A549 (cell line): ENCODE data around the gene CPED1. TPM values are rescaled to one million over a fixed set of nuclear protein-coding genes. Genes with fewer than 3 reads are reported as not detected.

Experiments
- ATAC-seq, 2 experiments: fragments of 200-7000 bp in 1 of 2; fragments of >200 bp in 1 of 2; cut with Nextera tagmentation in 1 of 2; cut with Tn5 transposase in 1 of 2; 3 replicates each; pipeline versions ENCODE4 v1.8.0 to v1.9.1; 2018 to 2020; ENCODE audit warnings: mild to moderate bottlenecking in 1 of 2, moderate library complexity in 1 of 2
- CTCF ChIA-PET: fragments of 300-600 bp; sonication (Branson Sonifier 250); formaldehyde crosslinking; extraction: SDS; loops from one replicate; lab custom pipeline; 2021; ENCODE audit warnings: antibody characterized with exemption, inconsistent platforms; lab: Yijun Ruan, JAX
- POLR2A ChIA-PET: fragments of 350-600 bp; formaldehyde crosslinking; extraction: SDS; loops from one replicate; lab custom pipeline; 2021; ENCODE audit warnings: antibody characterized with exemption, inconsistent platforms; lab: Yijun Ruan, JAX
- DNase-seq, 2 experiments: peaks; one replicate each; pipeline versions ENCODE4 v3.0.0 to v3.0.0-alpha.2; 2011 to 2016; ENCODE audit warnings: low read depth in 1 of 2, low spot score in 1 of 2
- FAIRE-seq: peaks from 2 replicates; lab custom pipeline; 2011; peaks lifted over from hg19 to GRCh38; lab: Jason Lieb, UNC
- H3K27ac ChIP-seq, 2 experiments: fragments of >200 bp; sonication (Bioruptor Twin); formaldehyde crosslinking; 3 replicates each; pipeline ENCODE4 v1.5.1; 2016 to 2017
- H3K4me1 ChIP-seq: fragments of >200 bp; sonication (Bioruptor Twin); formaldehyde crosslinking; 3 replicates; pipeline ENCODE4 v1.6.1; 2016
- H3K4me2 ChIP-seq: fragments of >200 bp; sonication (Bioruptor Twin); formaldehyde crosslinking; 3 replicates; pipeline ENCODE4 v1.6.1; 2016
- H3K4me3 ChIP-seq: fragments of >200 bp; sonication (Bioruptor Twin); formaldehyde crosslinking; 3 replicates; pipeline ENCODE4 v1.5.1; 2016
- H3K9me3 ChIP-seq: fragments of >200 bp; sonication (Bioruptor Twin); formaldehyde crosslinking; 3 replicates; pipeline ENCODE4 v1.6.1; 2016
- ATOH8 ChIP-seq: fragments of 250-450 bp; sonication (Bioruptor Pico); IDR thresholded peaks from 2 replicates; pipeline ENCODE4 v1.5.0; 2020; ENCODE audit warnings: low read depth, mild to moderate bottlenecking, moderate library complexity
- BHLHE40 ChIP-seq: IDR thresholded peaks from 2 replicates; pipeline ENCODE4 v1.6.1; 2012; ENCODE audit warnings: low read depth, low read length, inconsistent platforms
- CEBPB ChIP-seq, 2 experiments: fragments of >200 bp in 1 of 2; sonication (Bioruptor Twin) in 1 of 2; formaldehyde crosslinking in 1 of 2; IDR thresholded peaks; 2 replicates each; pipeline ENCODE4 v1.6.1; 2012 to 2016
- EHF ChIP-seq: fragments of 250-450 bp; sonication (Bioruptor Pico); IDR thresholded peaks from 2 replicates; pipeline ENCODE4 v1.5.0; 2020; ENCODE audit warnings: mild to moderate bottlenecking
- EHMT2 ChIP-seq: fragments of 200-600 bp; sonication (generic); IDR thresholded peaks from 2 replicates; pipeline ENCODE4 v1.6.1; 2016; ENCODE audit warnings: antibody characterized with exemption, low read depth, mild to moderate bottlenecking, moderate library complexity
- ESRRA ChIP-seq: fragments of 150-350 bp; IDR thresholded peaks from 2 replicates; pipeline ENCODE4 v1.6.1; 2014; ENCODE audit warnings: mild to moderate bottlenecking, low read length, borderline replicate concordance
- FOSL2 ChIP-seq, 2 experiments: fragments of 450-650 bp in 1 of 2; fragments of >200 bp in 1 of 2; sonication (Bioruptor Twin) in 1 of 2; formaldehyde crosslinking; IDR thresholded peaks; 2 replicates each; pipeline versions ENCODE4 v1.5.0 to v1.6.1; 2016 to 2020; ENCODE audit warnings: mild to moderate bottlenecking in 1 of 2, moderate library complexity in 1 of 2
- FOXS1 ChIP-seq: fragments of 250-450 bp; sonication (Bioruptor Pico); IDR thresholded peaks from 2 replicates; pipeline ENCODE4 v1.5.0; 2020; ENCODE audit warnings: mild to moderate bottlenecking, moderate library complexity
- GATA3 ChIP-seq: IDR thresholded peaks from 2 replicates; pipeline ENCODE4 v1.6.1; 2012; ENCODE audit warnings: borderline replicate concordance
- HDAC2 ChIP-seq: fragments of 200-600 bp; sonication (generic); IDR thresholded peaks from 2 replicates; pipeline ENCODE4 v1.6.1; 2016
- HEYL ChIP-seq: fragments of 250-450 bp; sonication (Bioruptor Pico); IDR thresholded peaks from 2 replicates; pipeline ENCODE4 v1.8.0; 2021; ENCODE audit warnings: mild to moderate bottlenecking, moderate library complexity
- JUNB ChIP-seq: fragments of >200 bp; sonication (Bioruptor Twin); formaldehyde crosslinking; IDR thresholded peaks from 2 replicates; pipeline ENCODE4 v1.6.1; 2016
- NFE2L2 ChIP-seq: fragments of 150-350 bp; conservative IDR thresholded peaks from 2 replicates; pipeline ENCODE4 v1.6.1; 2014; ENCODE audit warnings: low read length
- POLR2AphosphoS2 ChIP-seq: conservative IDR thresholded peaks from 2 replicates; pipeline ENCODE4 v1.6.1; 2012; ENCODE audit warnings: low read length, improper control_type of control experiment, inconsistent platforms
- RARB ChIP-seq: fragments of 250-450 bp; sonication (Bioruptor Pico); IDR thresholded peaks from 2 replicates; pipeline ENCODE4 v1.8.0; 2021; ENCODE audit warnings: mild to moderate bottlenecking, moderate library complexity
- RFX5 ChIP-seq: fragments of 450-650 bp; IDR thresholded peaks from 2 replicates; pipeline ENCODE4 v1.7.1; 2014; ENCODE audit warnings: antibody characterized with exemption, mild to moderate bottlenecking, moderate library complexity
- SREBF2 ChIP-seq: fragments of 450-650 bp; IDR thresholded peaks from 2 replicates; pipeline ENCODE4 v1.6.1; 2014; ENCODE audit warnings: mild to moderate bottlenecking, moderate library complexity
- TP53 ChIP-seq: fragments of 250-450 bp; sonication (Bioruptor Pico); IDR thresholded peaks from 2 replicates; pipeline ENCODE4 v1.5.0; 2021; ENCODE audit warnings: mild to moderate bottlenecking, moderate library complexity
- ZC3H11A ChIP-seq: fragments of 450-650 bp; IDR thresholded peaks from 2 replicates; pipeline ENCODE4 v1.6.1; 2014; ENCODE audit warnings: antibody characterized with exemption, mild to moderate bottlenecking
- ZSCAN20 ChIP-seq: fragments of 250-450 bp; sonication (Bioruptor Pico); IDR thresholded peaks from 2 replicates; pipeline ENCODE4 v1.8.0; 2022; ENCODE audit warnings: mild to moderate bottlenecking, moderate library complexity
- WGBS: methylation state at CpG from one replicate; pipeline ENCODE4 v1.1.6; 2017; ENCODE audit errors: missing lambda C conversion rate; 5-methylcytosine and 5-hydroxymethylcytosine counted together
- polyA plus RNA-seq, 4 experiments: library from polyadenylated mRNA; depleted of rRNA in 3 of 4; stranded (reverse); fragments of >200 nt; fragmentation: RNase III in 1 of 4; extraction: RNeasy Plus Mini Kit Qiagen cat#74134 plus additional on column Dnase treatment in 1 of 4; gene quantifications; 2 replicates in 3 of 4; 3 replicates in 1 of 4; pipeline ENCODE4 v1.2.3, GENCODE V29; 2011 to 2017
- TF ChIP-seq, protein P1 (sequence below): fragments of 200-600 bp; sonication (generic); IDR thresholded peaks from 2 replicates; pipeline ENCODE4 v1.6.1; 2016; ENCODE audit warnings: antibody characterized with exemption, mild to moderate bottlenecking, moderate library complexity
- TF ChIP-seq, protein P2 (sequence below): fragments of >200 bp; sonication (Bioruptor Twin); formaldehyde crosslinking; IDR thresholded peaks from 2 replicates; pipeline ENCODE4 v1.6.1; 2016
- TF ChIP-seq, protein P3 (sequence below): fragments of 150-350 bp; IDR thresholded peaks from 2 replicates; pipeline ENCODE4 v1.6.1; 2014; ENCODE audit warnings: low read depth, mild to moderate bottlenecking, low read length

Gene CPED1
- polyA plus RNA-seq, 2 of the 4 experiments (the other 2 are of a cell fraction): 0.03 TPM; not detected in 1

DNA sequence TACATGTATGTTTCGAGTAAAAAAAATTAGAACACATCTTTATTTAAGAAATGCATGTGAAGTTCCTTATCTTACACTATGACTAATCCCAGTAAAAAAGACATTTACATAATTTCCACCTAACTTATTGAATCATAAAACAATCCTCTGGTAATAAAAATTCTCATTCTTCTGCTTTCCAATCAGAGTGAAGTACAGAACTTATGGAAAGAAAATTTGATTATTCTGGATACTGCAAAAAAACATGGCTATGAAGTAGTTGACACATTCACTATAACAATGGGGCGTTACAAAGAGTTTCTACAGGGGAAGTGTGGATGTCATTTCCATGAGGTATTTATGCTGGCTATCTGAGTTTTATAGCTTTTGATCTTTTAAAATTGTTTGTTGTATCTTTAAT is 282.6 kb downstream of the CPED1 start:
- H3K27ac ChIP-seq: no peak overlapping the region
- CTCF ChIA-PET: no interaction called here
- TF ChIP-seq ZC3H11A (no peak), JUNB (no peak), FOXS1 (CRISPR knock-in tag) (no peak), GATA3 (no peak), ATOH8 (CRISPR knock-in tag) (no peak), EHF (CRISPR knock-in tag) (no peak), ZSCAN20 (no peak), POLR2AphosphoS2 (no peak), SREBF2 (no peak)
- TF ChIP-seq, protein P1, sequence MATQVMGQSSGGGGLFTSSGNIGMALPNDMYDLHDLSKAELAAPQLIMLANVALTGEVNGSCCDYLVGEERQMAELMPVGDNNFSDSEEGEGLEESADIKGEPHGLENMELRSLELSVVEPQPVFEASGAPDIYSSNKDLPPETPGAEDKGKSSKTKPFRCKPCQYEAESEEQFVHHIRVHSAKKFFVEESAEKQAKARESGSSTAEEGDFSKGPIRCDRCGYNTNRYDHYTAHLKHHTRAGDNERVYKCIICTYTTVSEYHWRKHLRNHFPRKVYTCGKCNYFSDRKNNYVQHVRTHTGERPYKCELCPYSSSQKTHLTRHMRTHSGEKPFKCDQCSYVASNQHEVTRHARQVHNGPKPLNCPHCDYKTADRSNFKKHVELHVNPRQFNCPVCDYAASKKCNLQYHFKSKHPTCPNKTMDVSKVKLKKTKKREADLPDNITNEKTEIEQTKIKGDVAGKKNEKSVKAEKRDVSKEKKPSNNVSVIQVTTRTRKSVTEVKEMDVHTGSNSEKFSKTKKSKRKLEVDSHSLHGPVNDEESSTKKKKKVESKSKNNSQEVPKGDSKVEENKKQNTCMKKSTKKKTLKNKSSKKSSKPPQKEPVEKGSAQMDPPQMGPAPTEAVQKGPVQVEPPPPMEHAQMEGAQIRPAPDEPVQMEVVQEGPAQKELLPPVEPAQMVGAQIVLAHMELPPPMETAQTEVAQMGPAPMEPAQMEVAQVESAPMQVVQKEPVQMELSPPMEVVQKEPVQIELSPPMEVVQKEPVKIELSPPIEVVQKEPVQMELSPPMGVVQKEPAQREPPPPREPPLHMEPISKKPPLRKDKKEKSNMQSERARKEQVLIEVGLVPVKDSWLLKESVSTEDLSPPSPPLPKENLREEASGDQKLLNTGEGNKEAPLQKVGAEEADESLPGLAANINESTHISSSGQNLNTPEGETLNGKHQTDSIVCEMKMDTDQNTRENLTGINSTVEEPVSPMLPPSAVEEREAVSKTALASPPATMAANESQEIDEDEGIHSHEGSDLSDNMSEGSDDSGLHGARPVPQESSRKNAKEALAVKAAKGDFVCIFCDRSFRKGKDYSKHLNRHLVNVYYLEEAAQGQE: no peak
- TF ChIP-seq, protein P2, sequence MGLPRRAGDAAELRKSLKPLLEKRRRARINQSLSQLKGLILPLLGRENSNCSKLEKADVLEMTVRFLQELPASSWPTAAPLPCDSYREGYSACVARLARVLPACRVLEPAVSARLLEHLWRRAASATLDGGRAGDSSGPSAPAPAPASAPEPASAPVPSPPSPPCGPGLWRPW: no peak
- TF ChIP-seq, protein P3, sequence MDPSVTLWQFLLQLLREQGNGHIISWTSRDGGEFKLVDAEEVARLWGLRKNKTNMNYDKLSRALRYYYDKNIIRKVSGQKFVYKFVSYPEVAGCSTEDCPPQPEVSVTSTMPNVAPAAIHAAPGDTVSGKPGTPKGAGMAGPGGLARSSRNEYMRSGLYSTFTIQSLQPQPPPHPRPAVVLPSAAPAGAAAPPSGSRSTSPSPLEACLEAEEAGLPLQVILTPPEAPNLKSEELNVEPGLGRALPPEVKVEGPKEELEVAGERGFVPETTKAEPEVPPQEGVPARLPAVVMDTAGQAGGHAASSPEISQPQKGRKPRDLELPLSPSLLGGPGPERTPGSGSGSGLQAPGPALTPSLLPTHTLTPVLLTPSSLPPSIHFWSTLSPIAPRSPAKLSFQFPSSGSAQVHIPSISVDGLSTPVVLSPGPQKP: no peak
- H3K9me3 ChIP-seq: no peaks in the 10 kb centered on the region
- under 1% methylated on average over 2 of the region's 2 CpGs for WGBS
- ATAC-seq (no peak), FAIRE-seq (no peak), DNase-seq (no peak)
- no peak overlapping the region for H3K4me2 ChIP-seq
- POLR2A ChIA-PET: no interaction called here
- no peak overlapping the region for H3K4me3 ChIP-seq
- H3K4me1 ChIP-seq: no peaks in the 10 kb centered on the region

DNA sequence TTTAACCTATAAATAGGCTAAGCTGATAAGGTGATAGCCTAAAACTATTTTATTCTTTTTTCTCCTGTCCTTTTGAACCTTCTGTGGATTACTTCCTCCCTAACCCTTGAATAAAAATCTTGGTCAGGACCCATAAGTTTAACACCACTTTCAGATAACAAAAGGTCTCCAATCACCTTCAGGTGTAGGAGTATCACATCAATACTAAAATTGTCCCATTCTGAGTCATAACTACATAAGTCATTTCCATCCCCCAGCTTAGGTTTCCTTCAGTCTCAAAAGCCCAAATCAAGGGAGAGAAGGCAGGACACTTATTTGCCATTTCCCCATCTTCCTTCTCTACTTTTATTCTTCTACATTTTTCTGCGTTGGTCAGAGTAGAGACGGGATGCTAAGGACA is 283.4 kb downstream of the CPED1 start:
- H3K4me2 ChIP-seq: no peak overlapping the region
- WGBS: 5% methylated on average over 2 of the region's 2 CpGs
- H3K9me3 ChIP-seq: no peaks in the 10 kb centered on the region
- POLR2A ChIA-PET: no interaction called here
- CTCF ChIA-PET: no interaction called here
- H3K4me3 ChIP-seq: no peak overlapping the region
- TF ChIP-seq HEYL (CRISPR knock-in tag) (no peak), ZC3H11A (no peak), RARB (no peak), NFE2L2 (no peak), TP53 (no peak), ESRRA (no peak), EHMT2 (no peak), RFX5 (no peak), HDAC2 (no peak), FOSL2 (IDR thresholded peaks at IDR 0.05) (no peak), FOSL2 (CRISPR knock-in tag; IDR thresholded peaks at IDR 0.05) (no peak), FOXS1 (CRISPR knock-in tag) (no peak), BHLHE40 (no peak), GATA3 (no peak), CEBPB (IDR thresholded peaks at IDR 0.05) (no peak)
- no peak overlapping the region for H3K27ac ChIP-seq
- DNase-seq (no peak), ATAC-seq (no peak), FAIRE-seq (no peak)
- H3K4me1 ChIP-seq: no peaks in the 10 kb centered on the region
